Measurements from ENCODE around the gene TACO1.

TACO1 gene

GRCh38 chr17:63631062-63631461 lies 30.4 kb downstream of the TACO1 start:
- Histone ChIP-seq H3K4me1 (ENCODE audit: control insufficient read depth, low read length) (no peaks in the 10 kb centered on the region), H3K4me3 (ENCODE audit: low read length) (no peak overlapping the region), H3K4me2 (ENCODE audit: low read length) (no peak overlapping the region), H3K9me2 (replicated peaks; ENCODE audit: control insufficient read depth, low read length) (no peaks in the 10 kb centered on the region), H3K36me3 (ENCODE audit: control insufficient read depth, low read length) (peaks cover 28% of the 10 kb centered on the region), H3K27me3 (ENCODE audit: control insufficient read depth, low read length) (no peaks in the 10 kb centered on the region), H3F3A (ENCODE audit: control insufficient read depth, insufficient read depth) (no peaks in the 10 kb centered on the region), H3K27ac (ENCODE audit: low read depth, low read length) (no peak overlapping the region), H3K79me2 (ENCODE audit: control insufficient read depth, low read length) (peaks cover 48% of the 10 kb centered on the region), H4K20me1 (ENCODE audit: control insufficient read depth, insufficient read depth, low read depth, low read length) (0 out of 2 replicates have a peak, but pooled peaks cover 7% of the 10 kb centered on the region), H3K9me3 (ENCODE audit: control insufficient read depth, insufficient read depth, low read length) (no peaks in the 10 kb centered on the region)
- TF ChIP-seq CTCF (IDR thresholded peaks at IDR 0.05; ENCODE audit: low read depth, low read length, poor library complexity, severe bottlenecking) = no peak

DNA sequence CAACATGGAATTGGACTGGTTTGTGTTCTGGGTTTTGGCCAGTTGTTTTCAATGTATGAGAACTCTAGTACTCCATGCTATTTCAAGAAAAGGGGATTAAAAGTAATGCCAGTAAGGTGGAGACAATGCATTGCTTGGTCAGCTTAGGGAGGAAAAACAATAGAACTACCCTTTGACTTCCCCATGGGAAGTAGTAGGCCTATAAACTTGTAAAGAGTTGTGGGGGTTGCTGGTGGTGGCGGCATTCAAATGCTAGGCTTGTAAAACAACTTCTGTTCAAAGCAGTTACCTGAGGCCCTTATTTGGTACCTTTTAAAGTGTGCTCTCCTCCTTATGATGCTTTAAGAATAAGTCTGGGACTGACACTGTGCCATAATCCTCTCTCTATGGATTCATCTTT lies 30.9 kb downstream of the TACO1 start:
- Histone ChIP-seq H3K4me2 (ENCODE audit: low read length) (no peak overlapping the region), H3K9me2 (replicated peaks; ENCODE audit: control insufficient read depth, low read length) (no peaks in the 10 kb centered on the region), H3K27ac (ENCODE audit: low read depth, low read length) (no peak overlapping the region), H3K4me1 (ENCODE audit: control insufficient read depth, low read length) (no peaks in the 10 kb centered on the region), H3K79me2 (ENCODE audit: control insufficient read depth, low read length) (peaks cover 42% of the 10 kb centered on the region), H3K4me3 (ENCODE audit: low read length) (no peak overlapping the region), H4K20me1 (ENCODE audit: control insufficient read depth, insufficient read depth, low read depth, low read length) (0 out of 2 replicates have a peak, but pooled peaks cover 7% of the 10 kb centered on the region), H3K36me3 (ENCODE audit: control insufficient read depth, low read length) (peaks cover 34% of the 10 kb centered on the region), H3K27me3 (ENCODE audit: control insufficient read depth, low read length) (no peaks in the 10 kb centered on the region), H3F3A (ENCODE audit: control insufficient read depth, insufficient read depth) (no peaks in the 10 kb centered on the region), H3K9me3 (ENCODE audit: control insufficient read depth, insufficient read depth, low read length) (no peaks in the 10 kb centered on the region)
- TF ChIP-seq EZH2phosphoT487 (IDR thresholded peaks at IDR 0.05; ENCODE audit: borderline replicate concordance, low read length) = no peak
- no peak for TF ChIP-seq CTCF (IDR thresholded peaks at IDR 0.05; ENCODE audit: low read depth, low read length, poor library complexity, severe bottlenecking)

GRCh38 chr17:63633742-63634141 lies 33.0 kb downstream of the TACO1 start:
- Histone ChIP-seq H3K4me2 (ENCODE audit: low read length) (no peak overlapping the region), H3K4me1 (ENCODE audit: control insufficient read depth, low read length) (no peaks in the 10 kb centered on the region), H3K9me3 (ENCODE audit: control insufficient read depth, insufficient read depth, low read length) (no peaks in the 10 kb centered on the region), H3F3A (ENCODE audit: control insufficient read depth, insufficient read depth) (no peaks in the 10 kb centered on the region), H3K27ac (ENCODE audit: low read depth, low read length) (no peak overlapping the region), H4K20me1 (ENCODE audit: control insufficient read depth, insufficient read depth, low read depth, low read length) (0 out of 2 replicates have a peak, but pooled peaks cover 7% of the 10 kb centered on the region), H3K27me3 (ENCODE audit: control insufficient read depth, low read length) (no peaks in the 10 kb centered on the region), H3K79me2 (ENCODE audit: control insufficient read depth, low read length) (peaks cover 30% of the 10 kb centered on the region), H3K4me3 (ENCODE audit: low read length) (no peak overlapping the region), H3K9me2 (replicated peaks; ENCODE audit: control insufficient read depth, low read length) (no peaks in the 10 kb centered on the region), H3K36me3 (ENCODE audit: control insufficient read depth, low read length) (peaks cover 43% of the 10 kb centered on the region)
- TF ChIP-seq CTCF (IDR thresholded peaks at IDR 0.05; ENCODE audit: low read depth, low read length, poor library complexity, severe bottlenecking) (no peak), EZH2phosphoT487 (IDR thresholded peaks at IDR 0.05; ENCODE audit: borderline replicate concordance, low read length) (no peak)

DNA sequence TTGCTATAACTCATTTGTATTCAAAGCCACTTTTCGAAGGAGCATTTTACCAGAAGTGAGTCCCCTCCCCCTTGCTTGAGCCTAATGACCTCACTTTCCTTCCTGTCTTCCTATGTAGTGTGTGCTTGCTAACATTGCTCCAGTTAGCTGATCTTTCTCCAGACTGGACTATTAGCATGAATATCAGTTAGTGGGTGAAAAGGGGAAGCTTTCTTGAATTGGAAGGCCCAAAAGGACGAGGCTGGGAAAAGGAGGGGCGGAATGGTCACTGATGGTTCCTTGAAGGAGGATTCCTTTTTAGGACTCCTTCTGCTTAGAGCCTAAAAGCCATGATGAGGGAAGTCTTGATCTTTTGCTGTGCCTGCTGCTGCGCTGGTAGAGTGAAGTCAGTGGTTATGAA lies 33.5 kb downstream of the TACO1 start:
- Histone ChIP-seq H3F3A (ENCODE audit: control insufficient read depth, insufficient read depth) (no peaks in the 10 kb centered on the region), H3K4me3 (ENCODE audit: low read length) (no peak overlapping the region), H3K9me3 (ENCODE audit: control insufficient read depth, insufficient read depth, low read length) (no peaks in the 10 kb centered on the region), H3K27me3 (ENCODE audit: control insufficient read depth, low read length) (no peaks in the 10 kb centered on the region), H4K20me1 (ENCODE audit: control insufficient read depth, insufficient read depth, low read depth, low read length) (0 out of 2 replicates have a peak, but pooled peaks cover 7% of the 10 kb centered on the region), H3K27ac (ENCODE audit: low read depth, low read length) (no peak overlapping the region), H3K79me2 (ENCODE audit: control insufficient read depth, low read length) (peaks cover 26% of the 10 kb centered on the region), H3K36me3 (ENCODE audit: control insufficient read depth, low read length) (peaks cover 43% of the 10 kb centered on the region), H3K9me2 (replicated peaks; ENCODE audit: control insufficient read depth, low read length) (no peaks in the 10 kb centered on the region), H3K4me1 (ENCODE audit: control insufficient read depth, low read length) (no peaks in the 10 kb centered on the region), H3K4me2 (ENCODE audit: low read length) (no peak overlapping the region)
- TF ChIP-seq EZH2phosphoT487 (IDR thresholded peaks at IDR 0.05; ENCODE audit: borderline replicate concordance, low read length) (no peak), CTCF (IDR thresholded peaks at IDR 0.05; ENCODE audit: low read depth, low read length, poor library complexity, severe bottlenecking) (no peak)
